ENCODE measurements around the gene SLC29A4.

GRCh38 chr7:5343884-5344283 lies 61.1 kb downstream of the SLC29A4 start:
- TF ChIP-seq POLR2A (IDR thresholded peaks at IDR 0.05; ENCODE audit: low read depth, low read length) (no peak), TAF1 (IDR thresholded peaks at IDR 0.05; ENCODE audit: borderline replicate concordance, low read depth, low read length) (no peak)
